Measurements from ENCODE around the gene ZNF800.

The ZNF800 gene

GRCh38 chr7:127392182-127392565 is 334 bp downstream of the ZNF800 start:
- ATAC-seq, result peak; percentile 75
- TF ChIP-seq BACH2 (CRISPR knock-in tag; IDR thresholded peaks at IDR 0.05; ENCODE audit: borderline replicate concordance), result no peak
- TF ChIP-seq ESRRG (CRISPR knock-in tag; IDR thresholded peaks at IDR 0.05), result 0 out of 2 replicates have a peak, but pooled peaks have one; percentile 29
- TF ChIP-seq RARB (CRISPR knock-in tag; IDR thresholded peaks at IDR 0.05), result no peak
- TF ChIP-seq POU6F1 (CRISPR knock-in tag; IDR thresholded peaks at IDR 0.05; ENCODE audit: borderline replicate concordance, low read depth), result no peak
- no peak for TF ChIP-seq PATZ1 (CRISPR knock-in tag; IDR thresholded peaks at IDR 0.05; ENCODE audit: borderline replicate concordance)

- TF ChIP-seq ARNTL (CRISPR knock-in tag; IDR thresholded peaks at IDR 0.05; ENCODE audit: borderline replicate concordance, low read depth) (no peak), ZFP30 (CRISPR knock-in tag; IDR thresholded peaks at IDR 0.05) (no peak), CSDC2 (CRISPR knock-in tag; IDR thresholded peaks at IDR 0.05) (no peak), CREB5 (CRISPR knock-in tag; IDR thresholded peaks at IDR 0.05; ENCODE audit: low read depth) (no peak), CSRNP3 (CRISPR knock-in tag; IDR thresholded peaks at IDR 0.05) (no peak), RARB (CRISPR knock-in tag; IDR thresholded peaks at IDR 0.05) (no peak), PPARA (CRISPR knock-in tag; IDR thresholded peaks at IDR 0.05; ENCODE audit: borderline replicate concordance) (no peak), ZC3H10 (CRISPR knock-in tag; IDR thresholded peaks at IDR 0.05) (no peak), ISL1 (CRISPR knock-in tag; IDR thresholded peaks at IDR 0.05) (no peak), POU6F1 (CRISPR knock-in tag; IDR thresholded peaks at IDR 0.05; ENCODE audit: borderline replicate concordance, low read depth) (no peak), BACH2 (CRISPR knock-in tag; IDR thresholded peaks at IDR 0.05; ENCODE audit: borderline replicate concordance) (no peak), ZFP3 (CRISPR knock-in tag; IDR thresholded peaks at IDR 0.05) (no peak), GLIS3 (CRISPR knock-in tag; IDR thresholded peaks at IDR 0.05) (no peak), ESRRG (CRISPR knock-in tag; IDR thresholded peaks at IDR 0.05) (no peak), TSHZ2 (CRISPR knock-in tag; IDR thresholded peaks at IDR 0.05) (no peak), ZNF70 (CRISPR knock-in tag; IDR thresholded peaks at IDR 0.05) (no peak)
- ATAC-seq, result peak; percentile 58
These were observed 822 bp downstream of the ZNF800 start for GRCh38 chr7:127391591-127392181.
